ENCODE measurements around the gene ACCS. TPM values are rescaled to one million over a fixed set of nuclear protein-coding genes. Genes with fewer than 3 reads are reported as not detected.

ACCS gene
- total and polyA plus RNA-seq, 2 donors from 2014 or later, result 11.4 to 39.0 TPM

GRCh38 chr11:44083906-44084305, 17.8 kb downstream of the ACCS start:
- peaks cover 0 to 15% (median 3%) of the 10 kb centered on the region in 3 donors for H3K36me3 ChIP-seq (ENCODE audit: control insufficient read depth in 2 of 3, insufficient read depth in 3 of 3, low read length in 3 of 3)
- no peak overlapping the region for H3K9ac ChIP-seq (ENCODE audit: low read length in 3 of 3)
- H3K27me3 ChIP-seq (ENCODE audit: control insufficient read depth, insufficient read depth, low read length), result no peaks in the 10 kb centered on the region
- FAIRE-seq (no peak), DNase-seq (peak in 1 of 5 donors; percentile 6)
- H3K4me1 ChIP-seq (ENCODE audit: control insufficient read depth in 2 of 3, insufficient read depth in 2 of 3, low read depth in 1 of 3, low read length in 3 of 3), result no peaks in the 10 kb centered on the region
- no peaks in the 10 kb centered on the region for H3K9me3 ChIP-seq (ENCODE audit: control insufficient read depth in 2 of 3, insufficient read depth in 1 of 3, low read length in 3 of 3)
- TF ChIP-seq, protein P1, sequence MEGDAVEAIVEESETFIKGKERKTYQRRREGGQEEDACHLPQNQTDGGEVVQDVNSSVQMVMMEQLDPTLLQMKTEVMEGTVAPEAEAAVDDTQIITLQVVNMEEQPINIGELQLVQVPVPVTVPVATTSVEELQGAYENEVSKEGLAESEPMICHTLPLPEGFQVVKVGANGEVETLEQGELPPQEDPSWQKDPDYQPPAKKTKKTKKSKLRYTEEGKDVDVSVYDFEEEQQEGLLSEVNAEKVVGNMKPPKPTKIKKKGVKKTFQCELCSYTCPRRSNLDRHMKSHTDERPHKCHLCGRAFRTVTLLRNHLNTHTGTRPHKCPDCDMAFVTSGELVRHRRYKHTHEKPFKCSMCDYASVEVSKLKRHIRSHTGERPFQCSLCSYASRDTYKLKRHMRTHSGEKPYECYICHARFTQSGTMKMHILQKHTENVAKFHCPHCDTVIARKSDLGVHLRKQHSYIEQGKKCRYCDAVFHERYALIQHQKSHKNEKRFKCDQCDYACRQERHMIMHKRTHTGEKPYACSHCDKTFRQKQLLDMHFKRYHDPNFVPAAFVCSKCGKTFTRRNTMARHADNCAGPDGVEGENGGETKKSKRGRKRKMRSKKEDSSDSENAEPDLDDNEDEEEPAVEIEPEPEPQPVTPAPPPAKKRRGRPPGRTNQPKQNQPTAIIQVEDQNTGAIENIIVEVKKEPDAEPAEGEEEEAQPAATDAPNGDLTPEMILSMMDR (IDR thresholded peaks at IDR 0.05; ENCODE audit: borderline replicate concordance, extremely low read depth, insufficient read depth), result no peak
- no peak overlapping the region for H3K4me3 ChIP-seq (ENCODE audit: low read length in 3 of 3)
- intact Hi-C loops (cut with DNase I), result no loop called here
- no peak overlapping the region for H3K27ac ChIP-seq (ENCODE audit: low read depth in 2 of 2, low read length in 2 of 2)

DNA sequence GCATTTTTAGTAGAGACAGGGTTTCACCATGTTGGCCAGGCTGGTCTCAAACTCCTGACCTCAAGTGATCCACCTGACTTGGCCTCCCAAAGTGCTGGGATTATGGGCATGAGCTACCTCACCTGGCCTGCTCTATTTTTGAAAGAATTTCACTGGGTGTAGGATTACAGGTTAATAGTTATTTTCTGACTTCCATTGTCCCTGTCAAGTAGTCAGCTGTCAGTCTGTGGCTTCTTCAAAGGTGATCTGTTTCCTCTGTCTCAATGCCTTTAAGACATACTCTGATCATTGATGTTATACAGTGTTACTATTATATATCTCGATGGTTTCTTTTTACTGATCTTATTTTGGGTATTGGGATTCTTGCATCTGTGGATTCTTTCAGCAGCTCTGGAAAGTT, 19.3 kb downstream of the ACCS start:
- intact Hi-C loops (cut with DNase I), result no loop called here
- no peaks in the 10 kb centered on the region for H3K4me1 ChIP-seq (ENCODE audit: control insufficient read depth in 2 of 3, insufficient read depth in 2 of 3, low read depth in 1 of 3, low read length in 3 of 3)
- DNase-seq (no peak), FAIRE-seq (no peak)
- no peak overlapping the region for H3K4me3 ChIP-seq (ENCODE audit: low read length in 3 of 3)
- TF ChIP-seq, protein P1 (IDR thresholded peaks at IDR 0.05; ENCODE audit: borderline replicate concordance, extremely low read depth, insufficient read depth), result no peak
- H3K36me3 ChIP-seq (ENCODE audit: control insufficient read depth in 2 of 3, insufficient read depth in 3 of 3, low read length in 3 of 3), result peaks cover 0 to 15% (median 3%) of the 10 kb centered on the region in 3 donors
- H3K9ac ChIP-seq (ENCODE audit: low read length in 3 of 3), result no peak overlapping the region
- no peak overlapping the region for H3K27ac ChIP-seq (ENCODE audit: low read depth in 2 of 2, low read length in 2 of 2)
- H3K27me3 ChIP-seq (ENCODE audit: control insufficient read depth, insufficient read depth, low read length), result no peaks in the 10 kb centered on the region
- H3K9me3 ChIP-seq (ENCODE audit: control insufficient read depth in 2 of 3, insufficient read depth in 1 of 3, low read length in 3 of 3), result no peaks in the 10 kb centered on the region

DNA sequence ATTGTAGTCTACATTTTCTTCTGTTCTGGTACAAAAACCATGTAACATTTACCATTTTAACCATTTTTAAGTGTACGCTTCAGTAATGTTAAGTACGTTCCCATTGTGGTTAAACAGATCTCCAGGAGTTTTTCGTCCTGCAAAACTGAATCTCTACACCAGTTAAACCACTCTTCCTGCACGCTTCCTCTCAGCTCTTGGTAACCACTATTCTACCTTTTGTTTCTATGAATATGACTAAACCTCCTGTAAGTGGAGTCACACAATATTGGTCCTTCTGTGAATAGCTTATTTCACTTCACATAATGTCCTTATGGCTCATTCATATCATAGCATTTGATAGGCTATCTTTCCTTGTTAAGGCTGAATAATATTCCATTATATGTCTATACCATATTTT, 22.3 kb downstream of the ACCS start:
- Histone ChIP-seq H3K4me3 (ENCODE audit: low read length in 3 of 3) (no peak overlapping the region), H3K27ac (ENCODE audit: low read depth in 2 of 2, low read length in 2 of 2) (no peak overlapping the region), H3K27me3 (ENCODE audit: control insufficient read depth, insufficient read depth, low read length) (no peaks in the 10 kb centered on the region), H3K36me3 (ENCODE audit: control insufficient read depth in 2 of 3, insufficient read depth in 3 of 3, low read length in 3 of 3) (no peaks in the 10 kb centered on the region), H3K9ac (ENCODE audit: low read length in 3 of 3) (no peak overlapping the region), H3K9me3 (ENCODE audit: control insufficient read depth in 2 of 3, insufficient read depth in 1 of 3, low read length in 3 of 3) (no peaks in the 10 kb centered on the region), H3K4me1 (ENCODE audit: control insufficient read depth in 2 of 3, insufficient read depth in 2 of 3, low read depth in 1 of 3, low read length in 3 of 3) (no peaks in the 10 kb centered on the region)
- no peak for FAIRE-seq
- intact Hi-C loops (cut with DNase I), result no loop called here
- no peak for DNase-seq
- TF ChIP-seq, protein P1 (IDR thresholded peaks at IDR 0.05; ENCODE audit: borderline replicate concordance, extremely low read depth, insufficient read depth), result no peak

- Histone ChIP-seq H3K36me3 (ENCODE audit: control insufficient read depth in 2 of 3, insufficient read depth in 3 of 3, low read length in 3 of 3) (no peaks in the 10 kb centered on the region), H3K9ac (ENCODE audit: low read length in 3 of 3) (no peak overlapping the region), H3K27me3 (ENCODE audit: control insufficient read depth, insufficient read depth, low read length) (no peaks in the 10 kb centered on the region), H3K4me1 (ENCODE audit: control insufficient read depth in 2 of 3, insufficient read depth in 2 of 3, low read depth in 1 of 3, low read length in 3 of 3) (no peaks in the 10 kb centered on the region), H3K27ac (ENCODE audit: low read depth in 2 of 2, low read length in 2 of 2) (no peak overlapping the region), H3K9me3 (ENCODE audit: control insufficient read depth in 2 of 3, insufficient read depth in 1 of 3, low read length in 3 of 3) (no peaks in the 10 kb centered on the region), H3K4me3 (ENCODE audit: low read length in 3 of 3) (no peak overlapping the region)
- intact Hi-C loops (cut with DNase I), result no loop called here
- DNase-seq, result no peak
- TF ChIP-seq, protein P1 (IDR thresholded peaks at IDR 0.05; ENCODE audit: borderline replicate concordance, extremely low read depth, insufficient read depth), result no peak
- FAIRE-seq, result no peak
These were observed 22.8 kb downstream of the ACCS start for GRCh38 chr11:44088871-44089270.

Data from kidney (tissue), 14 donors.